Psoas muscle (tissue), 8 donors: ENCODE measurements around the gene PGP. TPM values are rescaled to one million over a fixed set of nuclear protein-coding genes. Genes with fewer than 3 reads are reported as not detected.

Experiments
- ATAC-seq, 4 donors: fragments of 200-7000 bp; cut with Tn5 transposase; one replicate each; pipeline ENCODE4 v1.9.1; 2020; ENCODE audit warnings: moderate library complexity in 3 of 4, mild to moderate bottlenecking in 2 of 4
- DNase-seq, 2 donors: peaks; one replicate each; pipeline ENCODE4 v3.0.0-alpha.2; 2020
- H3K27ac ChIP-seq: fragments of 200-600 bp; one replicate; pipeline ENCODE4 v1.8.0; 2022
- H3K27me3 ChIP-seq, 3 donors: fragments of 200-600 bp in 1 of 3; one replicate each; pipeline versions ENCODE4 v1.6.1 to v1.8.0; 2013 to 2022; ENCODE audit warnings: low read length in 2 of 3, mild to moderate bottlenecking in 2 of 3, moderate library complexity in 1 of 3; ENCODE audit not compliant: insufficient read depth in 3 of 3
- H3K36me3 ChIP-seq, 2 donors: fragments of 200-600 bp in 1 of 2; one replicate each; pipeline versions ENCODE4 v1.6.1 to v1.8.0; 2013 to 2022; ENCODE audit warnings: low read depth in 1 of 2, mild to moderate bottlenecking in 1 of 2, moderate library complexity in 1 of 2; ENCODE audit not compliant: insufficient read depth in 1 of 2
- H3K4me1 ChIP-seq: fragments of 200-600 bp; one replicate; pipeline ENCODE4 v1.8.0; 2022
- H3K4me3 ChIP-seq: fragments of 200-600 bp; one replicate; pipeline ENCODE4 v1.8.0; 2022; ENCODE audit warnings: mild to moderate bottlenecking
- H3K9me3 ChIP-seq: fragments of 200-600 bp; one replicate; pipeline ENCODE4 v1.8.0; 2022
- WGBS, 3 donors: extraction: QIAGEN DNeasy Blood & Tissue Kit; methylation state at CpG; one replicate each; pipeline versions ENCODE4 v1.1.6 to v1.1.7; 2013; 5-methylcytosine and 5-hydroxymethylcytosine counted together
- intact Hi-C, 2 donors: fragments of 100-400 bp; cut with DNase I; formaldehyde crosslinking; loops; one replicate each; pipeline versions ENCODE4 v1.11.0 to v1.14.2; 2022
- polyA plus RNA-seq, 3 donors: library from polyadenylated mRNA; stranded (reverse); fragments of 200-250 nt; gene quantifications; one replicate each; pipeline ENCODE4 v1.2.3, GENCODE V29; 2013
- total RNA-seq, 4 donors: library from RNA; stranded (reverse); fragmentation: NEBNext Ultra II Directional in 2 of 4; extraction: Animal tissue kit (Norgen Biotek cat#: 25700) in 2 of 4; gene quantifications; one replicate each; pipeline versions ENCODE4 v1.2.1 to v1.2.4, GENCODE V29; 2021 to 2023
- TF ChIP-seq, protein P1 (sequence below): fragments of 200-600 bp; IDR thresholded peaks from one replicate; pipeline ENCODE4 v1.8.0; 2022; ENCODE audit warnings: antibody characterized with exemption
- donor health status: healthy with polysubstance abuse.
- donor health status: DM: no; HTN: no; CAD: no; lungs with moderate emphysema.
- donor health status: Bipolar disorder and iron deficiency.
- donor health status: healthy.
- donor health status: DM: yes; HTN: yes; CAD: no.
- donor health status: DM: no; HTN: no; CAD: no.
- donor health status: DM: no; HTN: no; CAD: no.
- donor health status: DM: yes; HTN: yes; CAD: no.

PGP gene
- total and polyA plus RNA-seq, 7 donors = 20.9 to 35.9 (median 27.4) TPM

DNA sequence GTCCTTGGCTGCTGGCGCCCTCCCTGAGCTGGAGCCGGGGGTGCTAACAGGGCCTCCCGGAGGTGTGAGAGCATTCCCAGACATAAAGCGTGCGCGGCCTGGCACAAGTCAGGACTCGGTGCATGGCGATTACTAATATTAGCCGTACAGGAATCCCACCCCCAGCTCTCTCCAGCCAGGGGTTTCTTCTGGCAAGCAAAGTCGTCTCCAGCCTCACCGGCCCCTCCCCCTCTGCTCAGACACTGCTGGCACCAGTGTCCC is 23.3 kb downstream of the PGP start:
- Histone ChIP-seq H3K27ac (no peak overlapping the region), H3K36me3 (no peaks in the 10 kb centered on the region), H3K9me3 (no peaks in the 10 kb centered on the region), H3K4me3 (no peak overlapping the region), H3K27me3 (peaks cover 0 to 25% (median 7%) of the 10 kb centered on the region in 3 donors), H3K4me1 (peaks cover 8% of the 10 kb centered on the region)
- ATAC-seq (no peak), DNase-seq (no peak)
- intact Hi-C loops = loop anchor here in 1 of 2 donors (5.0 kb wide), 1 partner anchor 311 kb away; no protein-coding TSS in a partner anchor
- 79 to 84% (median 81%) methylated on average over 11 of the region's 11 CpGs for WGBS, 3 donors
- TF ChIP-seq, protein P1, sequence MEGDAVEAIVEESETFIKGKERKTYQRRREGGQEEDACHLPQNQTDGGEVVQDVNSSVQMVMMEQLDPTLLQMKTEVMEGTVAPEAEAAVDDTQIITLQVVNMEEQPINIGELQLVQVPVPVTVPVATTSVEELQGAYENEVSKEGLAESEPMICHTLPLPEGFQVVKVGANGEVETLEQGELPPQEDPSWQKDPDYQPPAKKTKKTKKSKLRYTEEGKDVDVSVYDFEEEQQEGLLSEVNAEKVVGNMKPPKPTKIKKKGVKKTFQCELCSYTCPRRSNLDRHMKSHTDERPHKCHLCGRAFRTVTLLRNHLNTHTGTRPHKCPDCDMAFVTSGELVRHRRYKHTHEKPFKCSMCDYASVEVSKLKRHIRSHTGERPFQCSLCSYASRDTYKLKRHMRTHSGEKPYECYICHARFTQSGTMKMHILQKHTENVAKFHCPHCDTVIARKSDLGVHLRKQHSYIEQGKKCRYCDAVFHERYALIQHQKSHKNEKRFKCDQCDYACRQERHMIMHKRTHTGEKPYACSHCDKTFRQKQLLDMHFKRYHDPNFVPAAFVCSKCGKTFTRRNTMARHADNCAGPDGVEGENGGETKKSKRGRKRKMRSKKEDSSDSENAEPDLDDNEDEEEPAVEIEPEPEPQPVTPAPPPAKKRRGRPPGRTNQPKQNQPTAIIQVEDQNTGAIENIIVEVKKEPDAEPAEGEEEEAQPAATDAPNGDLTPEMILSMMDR = no peak

DNA sequence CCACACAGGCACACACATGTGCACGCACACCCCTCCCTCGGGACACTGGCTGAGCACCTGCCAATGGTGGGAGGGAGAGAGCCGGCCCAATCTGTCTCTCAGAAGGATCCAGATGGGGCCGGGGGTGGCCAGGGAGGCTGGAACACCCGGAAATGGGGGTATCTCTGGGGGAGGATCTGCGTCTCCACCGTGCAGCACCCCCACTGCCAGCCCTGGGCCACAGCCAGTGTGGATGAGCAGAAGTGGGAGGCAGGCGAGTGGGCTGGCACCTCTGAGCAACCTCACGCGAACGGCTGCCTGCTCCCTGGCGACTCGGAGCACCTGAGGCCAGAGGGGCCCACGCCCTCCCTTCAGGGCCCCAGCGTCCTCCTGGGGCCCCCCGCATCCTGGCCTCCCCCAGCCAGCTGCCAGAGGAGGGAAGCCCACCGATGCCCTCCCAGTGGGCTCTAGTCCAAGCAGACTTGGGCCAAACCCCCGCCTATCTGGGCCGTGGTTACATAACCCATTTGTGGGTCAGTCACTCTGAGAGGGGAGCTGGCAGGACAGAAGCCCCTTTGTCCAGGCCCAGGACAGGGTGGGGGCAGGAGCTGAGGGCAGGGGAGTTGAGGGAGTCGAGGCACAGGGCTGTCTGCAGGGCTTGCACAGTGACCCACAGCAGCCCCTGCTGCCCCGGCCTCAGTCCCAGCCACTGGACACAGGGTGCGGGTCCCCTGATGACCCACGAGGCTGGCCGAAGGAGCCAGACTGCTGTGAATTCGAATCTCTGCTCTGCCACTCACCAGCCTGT is 23.8 kb downstream of the PGP start:
- peaks cover 7% of the 10 kb centered on the region for H3K4me1 ChIP-seq
- no peaks in the 10 kb centered on the region for H3K9me3 ChIP-seq
- TF ChIP-seq, protein P1 = no peak
- ATAC-seq (no peak), DNase-seq (no peak)
- no peak overlapping the region for H3K27ac ChIP-seq
- 71 to 74% (median 72%) methylated on average over 24 to 25 of the region's 25 CpGs for WGBS, 3 donors
- no peaks in the 10 kb centered on the region for H3K36me3 ChIP-seq
- intact Hi-C loops = loop anchor here in 1 of 2 donors (5.0 kb wide), 1 partner anchor 311 kb away; no protein-coding TSS in a partner anchor
- H3K27me3 ChIP-seq = peaks cover 0 to 22% (median 7%) of the 10 kb centered on the region in 3 donors
- no peak overlapping the region for H3K4me3 ChIP-seq

DNA sequence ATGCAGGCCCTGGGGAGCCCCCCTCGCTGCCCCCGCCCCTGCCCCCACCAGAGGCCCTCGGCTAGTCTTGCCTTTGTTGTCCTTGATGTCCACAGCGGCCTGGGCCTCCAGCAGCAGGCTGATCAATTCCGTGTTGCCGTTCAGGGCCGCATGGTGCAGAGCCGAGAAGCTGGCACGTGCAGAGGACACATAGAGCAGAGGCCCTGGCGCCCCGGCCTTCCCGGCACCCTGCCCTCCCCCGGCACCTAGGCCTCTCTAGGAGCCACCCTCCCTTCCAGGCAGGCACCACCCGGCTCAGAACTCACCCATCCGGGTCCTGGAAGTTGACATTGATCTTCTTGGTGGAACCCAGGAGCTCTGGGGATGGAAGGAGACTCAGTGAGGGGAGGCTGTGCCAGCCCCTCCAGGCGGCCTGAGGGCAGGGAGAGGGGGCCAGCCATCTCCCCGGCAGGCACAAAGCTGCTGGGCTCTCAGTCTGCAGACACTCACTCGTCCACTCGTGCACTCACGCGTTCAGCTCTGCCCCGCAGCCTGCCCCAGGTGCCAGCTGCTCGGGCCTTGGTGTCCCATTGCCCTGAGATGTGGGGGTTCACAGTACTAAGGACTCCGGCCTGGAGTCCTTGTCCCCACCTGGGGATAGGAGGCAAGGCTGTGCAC is 24.5 kb downstream of the PGP start:
- ATAC-seq = no peak
- no peak overlapping the region for H3K4me3 ChIP-seq
- H3K27ac ChIP-seq = no peak overlapping the region
- peaks cover under 1% of the 10 kb centered on the region for H3K4me1 ChIP-seq
- no peaks in the 10 kb centered on the region for H3K9me3 ChIP-seq
- TF ChIP-seq, protein P1 = no peak
- no peak for DNase-seq
- no peaks in the 10 kb centered on the region for H3K36me3 ChIP-seq
- 77 to 81% (median 79%) methylated on average over 24 of the region's 24 CpGs for WGBS, 3 donors
- H3K27me3 ChIP-seq = peaks cover 0 to 14% (median 7%) of the 10 kb centered on the region in 3 donors
- intact Hi-C loops = loop anchor here in 1 of 2 donors (5.0 kb wide), 1 partner anchor 312 kb away; no protein-coding TSS in a partner anchor

DNA sequence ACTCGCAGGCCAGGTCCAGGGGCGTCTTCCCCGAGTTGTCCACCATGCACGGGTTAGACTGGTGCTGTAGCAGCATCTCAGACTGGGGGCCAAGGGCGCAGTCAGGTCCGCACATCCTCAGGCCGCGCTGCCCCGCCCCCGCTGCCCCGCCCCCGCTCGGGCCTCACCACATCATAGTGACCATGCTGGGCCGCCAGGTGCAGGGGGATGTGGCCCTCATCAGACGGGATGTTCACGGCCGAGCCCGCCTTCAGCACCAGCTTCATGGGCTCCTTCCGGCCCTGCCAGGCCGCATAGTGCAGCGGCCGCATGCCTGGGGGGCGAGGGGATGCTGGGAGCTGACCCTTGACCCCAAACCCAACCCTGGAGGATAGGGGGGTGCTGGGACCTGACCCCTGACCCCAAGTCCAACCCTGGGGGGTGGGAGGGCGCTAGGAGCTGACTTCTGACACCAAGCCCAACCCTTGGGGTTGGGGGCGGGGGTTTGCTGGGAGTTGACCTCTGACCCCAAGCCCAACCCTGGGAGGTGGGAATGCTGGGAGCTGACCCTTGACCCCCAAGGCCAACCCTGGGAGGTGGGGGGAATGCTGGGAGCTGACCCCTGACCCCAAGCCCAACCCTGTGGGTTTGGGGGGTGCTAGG is 25.3 kb downstream of the PGP start:
- WGBS, 3 donors = 89 to 91% (median 90%) methylated on average over 24 to 25 of the region's 25 CpGs

More for the DNA sequence above, 25.3 kb downstream of the PGP start:
- intact Hi-C loops = no loop called here
- ATAC-seq (no peak), DNase-seq (no peak)
- H3K4me1 ChIP-seq = no peaks in the 10 kb centered on the region
- peaks cover 0 to 7% (median 1%) of the 10 kb centered on the region in 3 donors for H3K27me3 ChIP-seq
- no peak overlapping the region for H3K27ac ChIP-seq
- TF ChIP-seq, protein P1 = no peak
- no peak overlapping the region for H3K4me3 ChIP-seq
- no peaks in the 10 kb centered on the region for H3K36me3 ChIP-seq
- no peaks in the 10 kb centered on the region for H3K9me3 ChIP-seq
